Effector memory CD4-positive, alpha-beta T cell (primary cell): ENCODE measurements around the gene RASSF7.
A peak's percentile ranks its signal among the peaks of the same experiment; 100 is the strongest.

ENCODE experiments used
- DNase-seq, 3 donors: peaks; one replicate each; pipeline ENCODE4 v3.0.0-alpha.2; 2020
- H3K27ac ChIP-seq: 2 replicates; pipeline ENCODE4 v1.7.0; 2013; ENCODE audit warnings: mild to moderate bottlenecking, low read length, moderate library complexity; ENCODE audit not compliant: insufficient read depth, poor library complexity, severe bottlenecking
- H3K27me3 ChIP-seq: replicated peaks from 2 replicates; pipeline ENCODE4 v1.7.0; 2013; ENCODE audit warnings: mild to moderate bottlenecking, low read length; ENCODE audit not compliant: insufficient read depth, control insufficient read depth, poor library complexity, severe bottlenecking
- H3K36me3 ChIP-seq: 2 replicates; pipeline ENCODE4 v1.7.0; 2013; ENCODE audit warnings: mild to moderate bottlenecking, low read length, moderate library complexity; ENCODE audit not compliant: control insufficient read depth, insufficient read depth
- H3K4me1 ChIP-seq: 2 replicates; pipeline ENCODE4 v1.7.0; 2013; ENCODE audit warnings: low read length, mild to moderate bottlenecking; ENCODE audit not compliant: control insufficient read depth, insufficient read depth, poor library complexity, severe bottlenecking
- H3K4me3 ChIP-seq: 2 replicates; pipeline ENCODE4 v1.7.0; 2013; ENCODE audit warnings: low read length, low read depth, mild to moderate bottlenecking; ENCODE audit not compliant: insufficient read depth, poor library complexity, severe bottlenecking
- H3K9me3 ChIP-seq: 2 replicates; pipeline ENCODE4 v1.7.0; 2013; ENCODE audit warnings: mild to moderate bottlenecking, low read length, moderate library complexity; ENCODE audit not compliant: control insufficient read depth

The RASSF7 gene

DNA sequence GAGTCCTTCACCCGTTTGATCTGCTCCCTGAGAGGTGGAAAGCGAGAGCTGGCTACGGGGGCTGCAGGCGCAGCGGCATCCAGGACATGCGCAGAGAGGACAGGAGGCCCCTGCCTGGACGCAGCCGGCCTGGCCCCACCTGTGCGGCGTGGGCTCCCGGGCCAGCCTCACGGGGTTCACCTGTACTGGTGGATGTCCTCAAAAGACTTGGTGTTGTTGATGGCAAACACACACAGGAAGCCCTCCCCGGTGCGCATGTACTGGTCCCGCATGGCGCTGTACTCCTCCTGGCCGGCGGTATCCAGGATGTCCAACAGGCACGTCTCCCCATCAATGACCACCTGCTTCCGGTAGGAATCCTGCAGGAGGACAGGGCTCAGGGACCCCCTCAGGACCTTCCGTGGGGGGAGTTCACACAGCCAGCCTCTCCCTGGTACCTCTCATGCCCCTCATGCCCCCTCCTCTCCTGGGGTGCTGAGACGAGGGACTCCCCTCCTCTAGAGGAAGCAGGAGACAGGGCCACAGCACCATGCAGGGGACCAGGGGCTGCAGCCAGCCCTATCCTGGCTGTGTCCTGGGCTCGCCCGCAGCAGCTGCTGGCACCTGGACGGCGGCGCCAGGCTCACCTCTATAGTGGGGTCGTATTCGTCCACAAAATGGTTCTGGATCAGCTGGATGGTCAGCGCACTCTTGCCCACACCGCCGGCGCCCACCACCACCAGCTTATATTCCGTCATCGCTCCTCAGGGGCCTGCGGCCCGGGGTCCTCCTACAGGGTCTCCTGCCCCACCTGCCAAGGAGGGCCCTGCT lies 27.0 kb upstream of the RASSF7 start:
- Histone ChIP-seq H3K9me3 (no peaks in the 10 kb centered on the region), H3K36me3 (peaks cover 16% of the 10 kb centered on the region), H3K4me3 (no peak overlapping the region), H3K27me3 (no peaks in the 10 kb centered on the region), H3K27ac (no peak overlapping the region), H3K4me1 (peaks cover 33% of the 10 kb centered on the region)
- no peak for DNase-seq

DNA sequence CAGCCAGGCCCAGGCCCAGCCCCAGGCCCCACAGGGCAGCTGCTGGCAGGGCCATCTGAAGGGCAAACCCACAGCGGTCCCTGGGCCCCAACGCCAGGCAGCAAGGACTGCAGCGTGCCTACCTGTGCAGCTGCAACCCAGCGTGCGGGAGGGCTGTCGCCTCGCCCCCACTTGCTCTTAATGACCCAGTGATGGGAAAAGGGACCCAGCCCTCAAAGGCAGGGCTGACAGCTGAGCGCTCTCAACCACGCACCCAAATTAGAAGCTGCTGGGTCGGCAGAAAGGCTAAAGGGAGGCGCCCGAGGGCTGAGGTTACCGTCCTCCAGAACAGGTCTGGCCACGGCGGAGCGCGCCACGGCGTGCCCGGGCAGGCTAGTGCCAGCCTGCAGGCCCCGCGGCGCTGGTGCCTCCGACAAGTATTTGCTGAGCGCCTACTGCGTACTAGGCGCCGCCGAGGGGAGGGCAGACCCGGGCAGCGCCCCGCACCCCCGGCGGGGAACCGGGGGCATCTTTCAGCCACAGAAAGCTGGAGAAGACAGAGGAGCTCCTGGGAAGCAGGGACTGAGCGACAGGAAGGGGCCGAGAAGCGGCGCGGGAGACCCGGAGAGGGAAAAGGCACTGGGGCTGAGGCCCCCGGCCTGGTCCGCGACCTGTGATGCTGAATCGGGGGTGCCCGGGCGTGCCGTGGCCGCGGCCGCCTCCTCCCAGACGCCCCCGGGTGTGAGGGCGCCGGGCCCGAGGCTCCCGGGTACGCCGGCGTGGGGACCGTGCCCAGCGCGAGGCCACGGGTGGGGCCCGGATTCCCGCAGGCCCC lies 26.2 kb upstream of the RASSF7 start:
- Histone ChIP-seq H3K27ac (peak overlapping the region; percentile 35), H3K9me3 (no peaks in the 10 kb centered on the region), H3K4me3 (peak overlapping the region; percentile 54), H3K36me3 (peaks cover 16% of the 10 kb centered on the region), H3K27me3 (no peaks in the 10 kb centered on the region), H3K4me1 (peaks cover 33% of the 10 kb centered on the region)
- no peak for DNase-seq

DNA sequence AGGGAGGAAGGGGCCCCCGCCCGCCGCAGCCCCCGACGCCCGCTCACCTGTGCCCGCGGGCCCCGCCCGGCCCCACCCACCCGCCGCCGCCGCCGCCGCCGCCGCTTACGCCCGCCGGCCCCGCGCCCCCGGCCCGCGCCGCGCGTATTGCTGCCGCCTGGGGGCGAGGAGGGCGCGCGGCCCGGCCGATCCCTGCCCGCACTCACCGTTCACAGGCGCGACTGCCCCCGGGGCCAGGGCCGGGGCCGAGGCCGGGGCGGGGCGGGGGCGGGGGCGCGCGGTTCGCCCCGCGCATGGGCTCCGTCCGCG lies 25.6 kb upstream of the RASSF7 start:
- peaks cover 16% of the 10 kb centered on the region for H3K36me3 ChIP-seq
- no peaks in the 10 kb centered on the region for H3K27me3 ChIP-seq
- peak overlapping the region; percentile 54 for H3K4me3 ChIP-seq
- H3K9me3 ChIP-seq: no peaks in the 10 kb centered on the region
- H3K4me1 ChIP-seq: peaks cover 33% of the 10 kb centered on the region
- DNase-seq: no peak
- no peak overlapping the region for H3K27ac ChIP-seq

GRCh38 chr11:535519-536454 lies 25.0 kb upstream of the RASSF7 start, which contains the start of gene HRAS:
Gene HRAS (minus strand): TSS chr11:535576.
- H3K36me3 ChIP-seq: peaks cover 16% of the 10 kb centered on the region
- peak within 1 kb of the TSS; percentile 68 for H3K4me3 ChIP-seq
- no peaks in the 10 kb centered on the region for H3K9me3 ChIP-seq
- H3K27ac ChIP-seq: peak within 1 kb of the TSS; percentile 84
- DNase-seq: peak; percentile 91 to 93 (median 93)
- no peaks in the 10 kb centered on the region for H3K27me3 ChIP-seq
- peaks cover 33% of the 10 kb centered on the region for H3K4me1 ChIP-seq

- peak; percentile 90 to 94 (median 91) for DNase-seq
- Histone ChIP-seq H3K9me3 (no peaks in the 10 kb centered on the region), H3K4me3 (peak within 1 kb of the TSS; percentile 68), H3K4me1 (peaks cover 33% of the 10 kb centered on the region), H3K27me3 (no peaks in the 10 kb centered on the region), H3K27ac (peak within 1 kb of the TSS; percentile 84), H3K36me3 (peaks cover 12% of the 10 kb centered on the region)
These were observed 23.7 kb upstream of the RASSF7 start, which contains the start of gene LRRC56 for GRCh38 chr11:536841-537621. Gene LRRC56 (plus strand): TSS chr11:537527. CDS start chr11:540685, 3,158 bp downstream.

GRCh38 chr11:537622-538430 lies 22.9 kb upstream of the RASSF7 start:
- DNase-seq: no peak
- peak overlapping the region; percentile 84 for H3K27ac ChIP-seq
- H3K9me3 ChIP-seq: no peaks in the 10 kb centered on the region
- peaks cover 4% of the 10 kb centered on the region for H3K36me3 ChIP-seq
- peak overlapping the region; percentile 68 for H3K4me3 ChIP-seq
- H3K4me1 ChIP-seq: peaks cover 33% of the 10 kb centered on the region
- H3K27me3 ChIP-seq: no peaks in the 10 kb centered on the region

DNA sequence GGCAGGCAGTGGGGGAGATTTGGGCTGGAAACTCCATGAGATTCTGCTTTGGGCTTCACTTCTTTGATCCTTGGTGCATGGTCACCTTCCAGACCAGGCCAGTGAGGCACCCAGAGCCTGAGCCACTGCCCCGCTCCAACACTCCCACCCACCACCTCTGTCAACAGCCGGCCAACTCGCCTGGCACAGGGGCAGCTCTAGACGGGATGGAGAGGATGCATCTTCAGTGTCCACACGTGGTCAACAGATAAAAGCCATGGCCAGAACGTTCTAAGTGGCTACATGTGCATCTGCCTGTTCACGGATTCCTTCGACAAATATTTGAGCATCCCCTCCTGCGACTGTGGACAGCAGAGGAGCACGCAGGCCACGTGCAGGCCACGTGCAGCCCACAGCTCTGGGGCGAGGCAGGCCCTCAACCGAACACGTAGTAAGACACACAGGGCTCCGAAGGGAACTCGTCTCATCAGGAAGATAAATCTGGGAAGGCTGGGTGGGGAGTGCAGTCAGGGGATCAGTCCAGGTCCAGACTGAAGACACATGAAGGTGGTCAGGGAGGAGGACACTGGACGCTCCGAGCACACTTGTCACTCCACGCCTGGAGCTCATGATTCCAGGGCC lies 22.2 kb upstream of the RASSF7 start:
- Histone ChIP-seq H3K36me3 (no peaks in the 10 kb centered on the region), H3K9me3 (no peaks in the 10 kb centered on the region), H3K27me3 (no peaks in the 10 kb centered on the region), H3K4me1 (peaks cover 31% of the 10 kb centered on the region), H3K4me3 (no peak overlapping the region), H3K27ac (peak overlapping the region; percentile 84)
- no peak for DNase-seq

GRCh38 chr11:539971-540481 lies 20.7 kb upstream of the RASSF7 start:
- Histone ChIP-seq H3K4me1 (peaks cover 21% of the 10 kb centered on the region), H3K36me3 (no peaks in the 10 kb centered on the region), H3K9me3 (no peaks in the 10 kb centered on the region), H3K27ac (no peak overlapping the region), H3K4me3 (no peak overlapping the region), H3K27me3 (no peaks in the 10 kb centered on the region)
- DNase-seq: no peak
